Tibial artery (tissue), 4 donors: ENCODE measurements around the gene LBH.

ENCODE experiments used
- DNase-seq, 2 donors: peaks; one replicate each; pipeline ENCODE4 v3.0.0-alpha.2; 2019
- H3K27ac ChIP-seq, 2 donors: fragments of 200-600 bp; sonication (generic) in 1 of 2; 1 replicate in 1 of 2; 2 replicates in 1 of 2; pipeline ENCODE4 v1.5.1; 2018 to 2019; ENCODE audit warnings: mild to moderate bottlenecking in 1 of 2
- H3K27me3 ChIP-seq, 2 donors: fragments of 200-600 bp; sonication (generic) in 1 of 2; one replicate each; pipeline versions ENCODE4 v1.5.1 to v1.6.0; 2016 to 2019
- H3K36me3 ChIP-seq, 3 donors: fragments of 200-600 bp; sonication (generic) in 2 of 3; one replicate each; pipeline ENCODE4 v1.5.1; 2016 to 2019; ENCODE audit warnings: mild to moderate bottlenecking in 2 of 3
- H3K4me1 ChIP-seq, 4 donors: fragments of 200-600 bp; sonication (generic) in 2 of 4; 1 replicate in 3 of 4; 2 replicates in 1 of 4; pipeline ENCODE4 v1.5.1; 2016 to 2019
- H3K4me3 ChIP-seq, 2 donors: fragments of 200-600 bp; sonication (generic) in 1 of 2; 1 replicate in 1 of 2; 2 replicates in 1 of 2; pipeline ENCODE4 v1.5.1; 2018 to 2019; ENCODE audit warnings: mild to moderate bottlenecking in 2 of 2
- H3K9me3 ChIP-seq, 3 donors: fragments of 200-600 bp; sonication (generic) in 1 of 3; one replicate each; pipeline ENCODE4 v1.5.1; 2016 to 2019
- CTCF ChIP-seq, 2 experiments: fragments of 200-600 bp in 1 of 2; fragments of 450-650 bp in 1 of 2; IDR thresholded peaks; one replicate each; pipeline ENCODE4 v1.5.1; 2017 to 2019; ENCODE audit warnings: antibody characterized with exemption in 2 of 2, mild to moderate bottlenecking in 1 of 2, moderate library complexity in 1 of 2
- intact Hi-C: fragments of 100-400 bp; cut with DNase I; formaldehyde crosslinking; loops from one replicate; pipeline ENCODE4 v1.15.0; 2023; ENCODE audit warnings: low total_unique reads

Gene LBH

GRCh38 chr2:30296496-30296895 lies 65.2 kb downstream of the LBH start:
- Histone ChIP-seq H3K36me3 (no peaks in the 10 kb centered on the region), H3K4me1 (peaks cover 0 to 27% (median 5%) of the 10 kb centered on the region in 4 donors), H3K27me3 (no peaks in the 10 kb centered on the region), H3K27ac (no peak overlapping the region), H3K4me3 (no peak overlapping the region), H3K9me3 (no peaks in the 10 kb centered on the region)
- intact Hi-C loops, result no loop called here
- no peak for DNase-seq
- TF ChIP-seq CTCF (IDR thresholded peaks at IDR 0.05), result no peak

GRCh38 chr2:30298302-30298701 lies 67.0 kb downstream of the LBH start:
- H3K4me3 ChIP-seq, result no peak overlapping the region
- DNase-seq, result no peak
- H3K27ac ChIP-seq, result no peak overlapping the region
- TF ChIP-seq CTCF (IDR thresholded peaks at IDR 0.05), result no peak
- no peaks in the 10 kb centered on the region for H3K36me3 ChIP-seq
- no peaks in the 10 kb centered on the region for H3K9me3 ChIP-seq
- intact Hi-C loops, result no loop called here
- H3K4me1 ChIP-seq, result peaks cover 0 to 28% (median 5%) of the 10 kb centered on the region in 4 donors
- H3K27me3 ChIP-seq, result no peaks in the 10 kb centered on the region

GRCh38 chr2:30300122-30300455 lies 68.8 kb downstream of the LBH start:
- intact Hi-C loops, result no loop called here
- Histone ChIP-seq H3K36me3 (no peaks in the 10 kb centered on the region), H3K4me3 (no peak overlapping the region), H3K27ac (no peak overlapping the region), H3K9me3 (no peaks in the 10 kb centered on the region), H3K4me1 (peaks cover 0 to 34% (median 4%) of the 10 kb centered on the region in 4 donors), H3K27me3 (no peaks in the 10 kb centered on the region)
- TF ChIP-seq CTCF (IDR thresholded peaks at IDR 0.05), result no peak
- DNase-seq, result no peak

GRCh38 chr2:30300456-30301221 lies 69.3 kb downstream of the LBH start:
- intact Hi-C loops, result no loop called here
- DNase-seq, result no peak
- H3K4me1 ChIP-seq, result peaks cover 0 to 39% (median 4%) of the 10 kb centered on the region in 4 donors
- no peak for TF ChIP-seq CTCF (IDR thresholded peaks at IDR 0.05)
- no peak overlapping the region for H3K27ac ChIP-seq
- H3K9me3 ChIP-seq, result no peaks in the 10 kb centered on the region
- no peak overlapping the region for H3K4me3 ChIP-seq
- H3K36me3 ChIP-seq, result no peaks in the 10 kb centered on the region
- H3K27me3 ChIP-seq, result no peaks in the 10 kb centered on the region

- no peaks in the 10 kb centered on the region for H3K27me3 ChIP-seq
- DNase-seq, result no peak
- TF ChIP-seq CTCF (IDR thresholded peaks at IDR 0.05), result no peak
- H3K27ac ChIP-seq, result no peak overlapping the region
- H3K4me3 ChIP-seq, result no peak overlapping the region
- no peaks in the 10 kb centered on the region for H3K36me3 ChIP-seq
- intact Hi-C loops, result no loop called here
- H3K9me3 ChIP-seq, result no peaks in the 10 kb centered on the region
- peaks cover 0 to 39% (median 4%) of the 10 kb centered on the region in 4 donors for H3K4me1 ChIP-seq
These were observed 70.2 kb downstream of the LBH start for GRCh38 chr2:30301551-30301950.
